Activated naive CD4-positive, alpha-beta T cell treated with Interleukin-2 at 50 U/mL for 16 hours (primary cell): ENCODE measurements around the gene TST.

ENCODE experiments used
- DNase-seq: peaks from one replicate; pipeline ENCODE4 v3.0.0-alpha.2; 2020

TST gene

DNA sequence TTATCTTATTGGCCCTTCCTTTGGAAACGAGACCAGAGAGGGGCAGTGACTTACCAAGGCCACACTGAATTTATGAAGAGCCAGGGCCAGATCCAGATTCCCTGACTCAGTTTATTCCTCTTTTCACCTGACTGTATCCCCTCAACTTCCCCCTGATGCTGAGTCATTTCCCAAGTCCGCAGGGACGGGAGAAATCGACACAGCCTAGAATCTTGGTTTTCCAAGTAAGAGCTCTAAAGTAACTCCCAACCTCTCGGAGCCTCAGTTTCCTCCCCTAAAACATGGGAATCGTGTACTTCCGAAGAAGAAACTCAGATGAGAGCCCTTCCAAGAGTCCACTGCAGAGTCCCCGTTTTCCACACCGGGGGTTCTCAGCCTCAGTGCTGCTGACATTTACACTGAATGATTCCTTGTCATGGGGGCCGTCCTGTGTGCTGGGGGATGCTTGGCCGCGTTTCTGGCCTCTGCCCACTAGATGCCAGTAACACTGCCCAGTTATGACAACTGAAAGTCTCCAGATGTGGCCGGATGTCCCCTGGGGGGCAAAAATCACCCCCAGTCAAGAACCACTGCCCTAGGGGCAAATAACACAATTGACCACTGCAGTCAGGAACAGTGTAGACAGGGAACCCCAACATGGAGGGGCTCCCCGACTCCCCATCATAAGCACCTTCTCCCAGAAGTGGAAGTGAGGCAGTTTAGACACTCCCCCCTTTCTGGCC lies 11.5 kb upstream of the TST start:
- DNase-seq = no peak

DNA sequence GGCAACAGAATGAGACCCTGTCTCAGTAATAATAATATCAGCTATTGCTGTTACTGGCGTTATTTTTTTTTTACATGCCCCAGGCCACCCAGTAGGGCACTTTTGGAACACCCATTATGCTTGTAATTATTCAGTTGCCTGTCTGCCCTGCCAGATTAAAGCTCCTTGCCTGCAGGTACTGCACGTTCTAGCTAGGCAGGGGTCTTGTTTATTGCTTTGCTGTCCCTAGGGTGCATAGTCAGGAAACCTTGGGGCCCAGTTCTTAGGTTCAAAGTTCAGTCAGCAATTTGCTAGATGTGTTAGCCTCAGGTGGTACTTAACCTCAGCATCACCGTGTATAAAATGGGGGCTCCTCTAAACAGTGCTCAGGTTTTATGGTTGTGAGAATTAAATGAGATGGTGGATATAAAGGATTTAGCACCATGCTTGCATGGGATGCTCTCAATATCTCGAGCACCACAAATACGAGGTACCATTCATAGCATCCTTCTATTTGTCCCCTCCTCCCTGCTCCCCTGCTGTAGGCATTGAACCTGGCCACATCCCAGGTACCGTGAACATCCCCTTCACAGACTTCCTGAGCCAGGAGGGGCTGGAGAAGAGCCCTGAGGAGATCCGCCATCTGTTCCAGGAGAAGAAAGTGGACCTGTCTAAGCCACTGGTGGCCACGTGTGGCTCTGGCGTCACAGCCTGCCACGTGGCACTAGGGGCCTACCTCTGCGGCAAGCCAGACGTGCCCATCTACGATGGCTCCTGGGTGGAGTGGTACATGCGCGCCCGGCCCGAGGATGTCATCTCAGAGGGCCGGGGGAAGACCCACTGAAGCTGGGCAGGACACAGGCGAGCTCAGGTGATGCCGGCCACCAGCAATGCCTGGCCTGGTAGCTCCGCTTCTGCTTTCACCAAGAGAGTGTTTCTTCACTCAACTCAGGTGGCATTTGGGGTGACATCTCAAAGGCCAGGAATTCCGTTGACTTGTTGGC lies 9.7 kb upstream of the TST start:
- DNase-seq = no peak

DNA sequence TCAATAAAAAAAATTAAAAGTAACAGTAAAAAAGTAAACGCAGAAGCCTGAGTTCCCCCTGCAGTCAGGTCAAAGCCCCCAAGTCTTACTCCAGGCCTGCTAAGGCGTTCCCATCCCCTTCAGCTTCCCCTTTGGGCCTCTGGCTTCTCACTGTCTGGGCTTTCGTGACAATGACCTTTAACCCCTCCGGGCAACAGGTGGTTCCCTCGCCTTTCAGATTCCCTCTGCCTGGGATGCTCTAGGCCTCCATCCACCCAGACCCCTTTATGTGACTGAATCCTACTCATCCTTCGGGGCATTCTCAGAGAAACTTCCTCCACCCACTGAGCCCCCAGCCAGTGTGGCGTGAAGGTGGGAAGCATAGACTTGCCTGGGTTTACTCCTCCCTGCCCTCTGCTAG lies 8.3 kb upstream of the TST start:
- no peak for DNase-seq

DNA sequence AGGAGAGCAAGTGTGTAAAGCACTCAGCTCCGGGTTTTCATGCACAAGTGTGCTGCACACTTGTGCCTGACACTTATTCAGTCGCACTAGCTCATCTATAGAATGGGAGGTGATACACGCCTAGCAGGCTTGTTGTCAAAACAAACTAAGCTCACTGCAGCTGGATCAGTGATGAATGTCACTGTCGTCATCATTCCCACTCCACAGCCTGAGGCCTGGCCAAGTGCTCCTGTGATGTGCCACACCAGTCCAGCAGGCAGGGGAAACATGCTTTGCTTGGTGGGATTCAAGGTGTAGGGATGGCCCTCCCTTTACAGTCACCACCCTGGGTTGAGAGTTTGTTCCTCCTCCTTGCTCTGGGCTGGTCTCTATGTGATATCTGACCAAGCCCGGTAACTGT lies 7.1 kb upstream of the TST start:
- DNase-seq = no peak

DNA sequence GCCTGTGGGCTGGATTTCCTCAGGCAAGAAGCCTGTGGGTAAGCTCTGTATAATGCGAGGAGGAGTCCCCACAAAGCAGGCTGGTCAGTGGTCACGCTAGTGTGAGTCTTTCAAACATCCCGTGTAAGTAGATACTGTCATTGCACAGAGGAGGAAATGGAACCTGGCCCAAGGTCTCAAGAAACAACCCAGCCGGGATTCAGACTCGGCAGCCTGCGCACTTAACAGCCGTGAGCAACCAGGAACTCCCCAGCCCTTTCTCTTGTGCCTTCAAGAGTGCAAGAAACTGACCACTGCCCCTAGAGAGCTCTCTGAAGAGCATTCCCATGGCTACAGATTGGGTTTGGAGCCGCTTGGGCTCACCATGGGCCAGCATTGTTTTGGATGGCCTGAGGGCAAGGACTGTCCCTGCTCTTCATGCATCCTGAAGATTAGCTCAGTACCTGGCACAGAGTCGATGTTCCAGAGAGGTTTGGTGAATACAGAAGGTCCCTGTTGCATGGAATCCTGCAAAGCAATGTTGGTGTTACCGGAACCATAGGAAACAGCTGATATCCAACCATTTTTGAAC lies 6.3 kb upstream of the TST start:
- no peak for DNase-seq

DNA sequence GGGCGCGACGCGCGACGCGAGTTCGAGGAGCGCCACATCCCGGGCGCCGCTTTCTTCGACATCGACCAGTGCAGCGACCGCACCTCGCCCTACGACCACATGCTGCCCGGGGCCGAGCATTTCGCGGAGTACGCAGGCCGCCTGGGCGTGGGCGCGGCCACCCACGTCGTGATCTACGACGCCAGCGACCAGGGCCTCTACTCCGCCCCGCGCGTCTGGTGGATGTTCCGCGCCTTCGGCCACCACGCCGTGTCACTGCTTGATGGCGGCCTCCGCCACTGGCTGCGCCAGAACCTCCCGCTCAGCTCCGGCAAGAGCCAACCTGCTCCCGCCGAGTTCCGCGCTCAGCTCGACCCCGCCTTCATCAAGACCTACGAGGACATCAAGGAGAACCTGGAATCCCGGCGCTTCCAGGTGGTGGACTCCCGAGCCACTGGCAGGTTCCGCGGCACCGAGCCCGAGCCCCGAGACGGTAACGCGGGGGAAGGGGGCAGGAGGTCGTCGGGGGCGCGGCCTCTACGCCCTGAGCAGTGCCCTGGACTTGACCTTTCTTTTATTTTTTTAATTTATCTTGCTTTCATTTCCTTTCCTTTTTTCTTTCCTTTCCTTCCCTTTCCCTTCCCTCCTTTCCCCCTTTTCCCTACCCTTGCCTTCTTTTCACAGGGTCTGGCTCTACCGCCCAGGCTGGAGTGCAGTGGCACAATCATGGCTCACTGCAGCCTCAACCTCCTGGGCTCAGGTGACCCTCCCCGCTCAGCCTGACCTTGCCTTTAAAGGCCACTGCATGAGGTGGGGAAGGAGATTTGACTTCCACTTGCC lies 5.3 kb upstream of the TST start:
- DNase-seq = no peak

DNA sequence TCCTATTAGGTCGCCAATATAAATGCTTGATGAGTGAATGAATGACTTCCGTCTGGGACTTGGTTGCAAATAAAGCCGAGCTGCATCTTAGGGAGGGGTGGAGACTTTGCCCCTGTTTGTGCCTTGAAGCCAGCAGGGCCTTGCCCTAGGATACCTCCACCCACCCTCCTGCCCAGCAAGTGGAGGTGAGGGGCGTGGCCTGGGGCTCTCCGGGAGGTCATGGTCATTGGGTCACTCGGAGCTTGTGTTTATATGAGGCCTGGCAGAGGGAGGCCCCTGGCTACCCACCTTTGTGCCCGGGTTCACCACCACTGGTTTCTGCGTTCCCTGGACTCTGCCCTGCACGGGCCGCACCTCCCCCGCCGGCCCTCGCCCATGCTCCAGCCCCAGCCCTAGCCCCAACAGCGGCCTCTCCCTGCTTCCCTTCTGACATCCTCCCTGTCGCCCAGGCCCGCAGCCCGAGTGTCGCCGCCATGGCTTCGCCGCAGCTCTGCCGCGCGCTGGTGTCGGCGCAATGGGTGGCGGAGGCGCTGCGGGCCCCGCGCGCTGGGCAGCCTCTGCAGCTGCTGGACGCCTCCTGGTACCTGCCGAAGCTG lies 4.6 kb upstream of the TST start:
- DNase-seq = no peak

DNA sequence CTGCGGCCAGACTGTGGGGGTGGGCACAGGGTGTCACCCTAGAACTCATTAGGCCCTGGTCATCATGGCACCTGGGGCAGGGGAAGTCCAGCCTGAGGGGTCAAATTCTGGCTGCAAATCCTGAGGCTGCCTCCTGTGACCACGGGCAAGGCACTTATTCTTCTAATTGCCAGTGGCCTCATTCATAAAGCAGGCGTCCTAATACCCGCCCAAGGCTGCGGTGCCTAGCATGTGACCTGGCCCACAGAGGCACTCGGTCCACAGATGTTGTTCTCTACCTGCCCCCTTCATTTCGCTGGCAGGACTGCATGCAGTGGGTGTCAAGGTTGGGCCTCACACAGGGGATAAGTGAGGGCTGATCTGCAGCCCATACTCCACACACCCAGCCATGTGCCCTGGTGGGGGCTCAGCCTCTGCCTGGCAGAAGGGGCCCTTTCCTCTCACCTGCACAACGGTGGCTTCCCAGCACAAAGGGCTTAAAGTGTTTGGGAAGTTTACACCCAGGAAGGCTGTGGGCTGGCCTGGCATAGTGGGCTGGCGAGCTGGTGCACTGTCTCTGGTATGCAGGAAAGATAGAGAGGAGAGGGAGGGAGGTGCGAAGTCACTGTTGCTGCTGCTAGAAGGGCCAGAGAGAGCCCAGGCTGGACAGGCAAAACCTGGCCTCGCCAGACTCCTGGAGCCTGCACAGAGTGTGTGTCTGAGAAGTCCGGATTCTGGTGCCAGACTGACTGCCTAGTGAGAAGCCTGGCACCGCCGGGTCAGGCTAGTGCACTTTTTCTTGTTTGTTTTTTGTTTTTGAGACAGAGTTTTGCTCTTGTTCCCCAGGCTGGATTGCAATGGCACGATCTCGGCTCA lies 3.5 kb upstream of the TST start:
- no peak for DNase-seq

DNA sequence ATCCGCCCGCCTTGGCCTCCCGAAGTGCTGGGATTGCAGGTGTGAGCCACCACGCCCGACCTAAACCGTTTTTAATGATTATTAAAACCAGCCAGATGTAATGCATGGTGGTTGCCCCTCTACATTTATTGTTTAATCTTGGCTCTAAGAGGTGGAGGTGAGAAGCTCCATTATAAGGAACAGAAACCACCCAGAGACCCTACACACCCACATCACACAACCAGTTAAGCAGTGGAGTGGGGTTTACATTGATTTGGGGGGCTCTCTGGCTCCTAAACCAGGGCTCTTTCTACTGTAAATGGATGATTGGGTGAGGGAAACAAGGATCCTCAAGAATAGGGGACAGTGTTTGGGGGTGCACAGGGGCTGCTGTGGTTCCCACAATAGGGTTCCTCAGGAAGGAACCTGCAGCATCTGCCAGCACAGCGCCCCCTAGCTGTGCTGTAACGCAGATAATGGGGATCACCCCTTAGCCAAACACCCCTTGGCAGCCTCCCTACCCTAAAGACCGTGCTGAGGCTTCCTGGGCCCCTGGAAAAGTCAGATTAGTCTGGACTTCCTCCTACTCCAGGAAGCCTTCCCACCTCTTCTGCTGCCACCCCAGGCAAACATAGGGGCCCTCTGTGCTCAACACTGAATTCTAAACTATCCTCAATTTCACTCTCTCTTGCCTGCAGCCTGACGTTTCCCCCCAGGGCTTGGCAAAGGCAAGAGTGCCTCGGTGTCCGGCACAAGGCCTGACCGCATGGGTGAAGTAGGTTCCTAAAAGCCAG lies 2.6 kb upstream of the TST start:
- DNase-seq = peak; percentile 59

DNA sequence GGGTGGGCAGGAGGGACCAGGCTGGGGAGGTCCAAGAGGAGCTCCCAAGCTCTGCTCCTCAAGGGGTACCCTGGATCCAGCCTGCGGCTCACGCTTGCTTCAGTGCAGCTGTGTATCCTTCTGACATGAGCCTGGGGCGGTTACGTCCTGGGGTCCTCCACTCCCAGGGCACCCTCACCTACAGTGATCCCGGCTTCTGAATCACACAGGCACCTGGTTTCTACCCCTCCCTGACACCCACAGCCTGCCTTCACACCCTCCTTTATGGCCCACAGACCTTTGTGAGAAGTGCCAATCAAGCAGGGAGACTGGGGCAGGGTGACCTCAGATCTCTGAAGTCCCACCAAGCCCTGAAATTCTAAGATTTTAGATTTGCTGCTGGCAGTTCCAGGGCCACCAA lies 1.8 kb upstream of the TST start:
- DNase-seq = no peak

DNA sequence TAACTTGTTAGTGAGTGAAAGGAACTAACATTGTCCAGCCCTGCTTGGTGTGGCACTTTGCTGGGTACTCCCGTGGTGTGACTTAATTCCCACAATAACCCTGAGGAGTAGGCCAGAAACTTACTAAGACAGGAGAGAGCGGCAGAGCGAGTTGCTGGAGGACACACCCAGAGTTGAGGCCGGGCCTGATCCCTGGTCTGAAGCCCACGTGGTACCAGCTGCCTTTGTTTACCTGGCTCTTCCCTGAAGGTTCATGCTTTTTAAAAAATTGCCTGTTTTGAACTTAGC lies 889 bp upstream of the TST start:
- no peak for DNase-seq

DNA sequence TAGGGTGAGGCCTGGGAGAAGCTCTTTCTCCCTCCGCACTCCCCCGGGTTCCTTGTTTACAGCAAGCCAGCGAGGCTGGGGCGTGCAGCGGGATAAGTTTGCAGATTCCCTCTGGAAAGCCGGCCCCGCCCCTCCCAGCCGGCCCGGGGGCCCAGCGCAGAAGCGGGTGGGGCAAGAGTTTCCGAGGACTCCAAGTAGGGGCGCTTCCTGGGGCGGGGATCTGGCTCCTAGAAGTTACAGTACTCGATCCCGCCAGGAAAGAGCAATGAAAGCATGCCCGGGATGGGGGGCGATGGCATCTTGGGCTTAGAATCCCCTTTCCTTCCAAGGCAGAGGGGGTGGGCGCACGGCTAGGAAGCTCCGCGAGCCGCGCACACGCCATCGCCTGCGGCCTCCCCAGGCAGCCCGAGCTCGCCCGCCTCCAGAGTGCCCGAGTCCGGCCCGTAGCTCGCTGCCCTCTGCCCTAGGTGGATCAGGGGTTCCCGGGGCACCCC lies 385 bp downstream of the TST start:
- DNase-seq = no peak

DNA sequence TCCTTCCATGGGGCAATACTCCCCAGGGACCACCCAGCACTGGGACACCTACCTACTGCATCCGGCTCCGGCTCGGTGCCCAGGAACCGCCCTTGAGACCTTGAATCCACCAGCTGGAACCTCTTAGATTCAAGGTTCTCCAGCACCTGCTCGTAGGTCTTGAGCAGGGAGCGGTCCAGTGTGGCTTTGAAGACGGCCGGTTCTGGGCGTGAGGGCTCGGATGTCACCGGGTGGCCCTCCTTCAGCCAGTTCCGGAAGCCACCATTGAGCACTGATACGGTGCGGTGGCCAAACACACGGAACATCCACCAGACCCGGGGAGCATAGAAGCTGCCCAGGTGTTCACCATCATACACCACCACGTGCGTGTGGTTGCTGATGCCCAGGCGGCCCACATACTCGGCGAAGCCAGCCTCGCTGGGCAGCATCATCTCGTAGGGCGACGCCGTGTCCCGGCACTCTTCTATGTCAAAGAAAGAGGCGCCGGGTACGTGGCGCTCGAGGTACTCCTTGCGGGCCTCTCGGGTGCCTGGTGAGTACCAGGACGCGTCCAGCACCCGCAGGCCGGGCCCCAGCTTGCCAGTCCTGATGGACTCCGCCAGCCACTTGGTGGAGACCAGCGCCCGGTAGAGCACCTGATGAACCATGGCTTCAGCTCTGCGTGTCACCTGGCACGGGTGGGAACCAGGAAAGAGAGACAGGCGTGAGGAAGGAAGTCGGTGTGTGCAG lies 997 bp downstream of the TST start:
- no peak for DNase-seq

DNA sequence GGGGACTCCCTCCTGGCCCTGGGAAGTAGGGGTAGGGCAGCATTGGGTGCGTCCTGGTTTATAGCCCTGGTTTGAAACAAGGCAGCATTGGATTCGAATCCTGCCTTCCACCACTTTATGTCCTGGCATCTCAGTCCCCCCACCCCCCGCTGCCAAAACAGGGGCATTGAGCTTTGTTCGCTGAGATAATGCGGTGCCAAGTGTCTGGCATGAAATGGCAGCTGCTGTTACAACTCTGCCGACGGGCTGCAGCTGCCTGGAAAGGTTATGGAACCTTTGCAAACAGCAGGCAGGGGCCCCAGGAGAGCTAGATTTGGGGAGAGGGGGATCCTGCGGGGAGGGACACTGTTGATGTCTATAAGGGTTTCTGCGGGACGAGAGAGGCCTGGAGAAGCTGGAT lies 1.9 kb downstream of the TST start:
- DNase-seq = no peak

DNA sequence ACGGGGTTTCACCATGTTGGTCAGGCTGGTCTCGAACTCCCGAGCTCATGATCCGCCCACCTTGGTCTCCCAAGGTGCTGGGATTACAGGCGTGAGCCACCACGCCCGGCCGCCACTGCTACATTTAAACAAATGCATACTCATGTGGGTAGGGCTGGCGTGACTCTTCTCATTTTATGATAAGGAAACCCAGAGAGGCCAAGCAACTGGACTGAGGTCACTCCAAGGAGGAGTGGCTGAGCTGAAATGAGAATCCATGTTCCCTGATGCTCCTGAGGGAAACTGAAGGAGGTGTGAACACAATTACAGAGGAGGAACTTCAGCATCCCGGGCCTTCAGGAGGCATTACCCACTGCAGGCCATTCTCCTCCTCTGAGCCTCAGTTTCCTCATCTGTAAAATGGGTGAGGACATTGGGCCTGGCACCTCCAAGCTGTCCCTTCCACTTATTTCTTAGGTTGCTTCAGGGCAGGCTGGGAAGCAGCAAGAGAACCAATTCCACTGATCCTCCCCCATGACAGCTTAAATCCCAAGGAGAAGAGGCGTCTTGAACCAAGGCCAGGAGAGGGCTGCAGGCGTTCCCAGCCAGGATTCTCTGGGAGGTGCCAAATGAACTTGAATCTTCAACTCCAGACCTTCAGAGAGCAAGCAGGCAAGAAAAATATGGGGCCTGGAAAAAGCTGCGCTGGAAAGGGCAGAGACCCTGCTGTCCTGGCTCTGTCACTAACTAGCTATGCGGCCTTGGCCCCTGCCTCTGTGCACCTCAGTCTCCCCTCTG lies 2.9 kb downstream of the TST start:
- no peak for DNase-seq

DNA sequence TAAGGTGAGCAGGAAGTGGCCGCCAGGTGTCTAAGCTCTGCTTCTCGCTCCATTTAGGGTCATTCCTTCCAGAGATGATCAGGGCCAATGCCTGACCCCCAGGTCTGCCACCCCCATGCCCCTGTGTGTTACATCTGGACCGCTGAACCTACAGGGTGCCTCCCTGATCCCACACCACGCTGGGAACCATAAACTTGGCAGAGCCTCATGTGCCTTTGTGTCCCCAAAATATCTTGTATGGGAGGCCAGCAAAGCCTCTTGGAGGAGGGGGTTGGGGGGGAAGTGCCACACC lies 3.7 kb downstream of the TST start:
- no peak for DNase-seq

DNA sequence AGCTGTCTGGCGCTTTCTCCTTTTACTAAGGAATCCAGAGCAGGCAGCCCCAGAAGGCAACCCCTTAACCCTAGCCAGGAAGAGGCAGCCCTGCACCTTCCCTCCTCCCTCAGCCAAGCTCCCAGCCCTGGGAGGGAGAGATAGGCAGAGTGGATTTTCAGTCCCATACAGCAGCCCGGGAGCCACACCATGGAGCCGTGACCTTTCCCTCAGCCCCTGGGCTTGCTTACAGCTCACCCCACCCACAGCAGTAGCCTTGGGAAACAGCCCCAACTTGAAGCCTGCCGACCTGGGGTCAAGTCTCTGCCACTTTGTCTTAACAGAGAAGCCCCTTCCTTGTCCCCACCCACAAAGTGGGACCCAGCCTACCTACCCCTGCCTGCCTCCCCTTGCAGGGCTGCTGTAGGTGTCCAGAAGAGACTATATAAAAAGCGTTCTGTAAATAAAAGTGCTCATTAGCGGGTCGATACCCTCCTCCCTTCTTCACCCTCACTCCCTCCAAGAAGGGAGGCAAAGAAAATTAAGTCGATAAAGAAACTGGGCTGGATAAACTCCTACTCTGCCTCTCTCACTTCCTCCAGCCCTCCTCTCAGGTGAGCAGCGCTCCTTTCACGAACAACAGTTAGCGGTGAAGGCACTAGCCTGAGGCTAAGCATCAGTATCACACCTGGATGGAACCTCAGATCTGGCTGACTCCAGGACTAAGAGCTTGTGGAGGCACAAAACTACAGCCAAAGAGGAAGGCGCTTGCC lies 4.2 kb downstream of the TST start:
- no peak for DNase-seq

DNA sequence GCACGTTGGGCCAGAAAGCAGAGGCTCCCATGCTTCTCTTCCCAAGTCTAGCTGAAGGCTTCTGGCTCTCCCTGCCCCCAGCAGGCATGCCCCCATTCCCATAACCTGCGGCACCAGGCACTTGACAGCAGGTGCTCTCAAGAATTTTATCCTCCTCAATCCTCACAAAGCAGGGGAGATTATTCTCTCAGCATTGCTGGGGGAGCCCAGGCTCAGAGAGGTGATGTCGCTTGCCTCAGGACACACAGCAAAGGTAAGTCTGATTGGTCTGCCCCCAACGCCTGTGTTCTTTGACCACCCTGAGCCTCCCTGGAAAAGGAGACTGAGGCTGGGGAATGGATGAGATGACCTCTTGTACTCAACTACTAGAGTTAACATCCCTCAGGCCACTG lies 4.8 kb downstream of the TST start:
- no peak for DNase-seq

DNA sequence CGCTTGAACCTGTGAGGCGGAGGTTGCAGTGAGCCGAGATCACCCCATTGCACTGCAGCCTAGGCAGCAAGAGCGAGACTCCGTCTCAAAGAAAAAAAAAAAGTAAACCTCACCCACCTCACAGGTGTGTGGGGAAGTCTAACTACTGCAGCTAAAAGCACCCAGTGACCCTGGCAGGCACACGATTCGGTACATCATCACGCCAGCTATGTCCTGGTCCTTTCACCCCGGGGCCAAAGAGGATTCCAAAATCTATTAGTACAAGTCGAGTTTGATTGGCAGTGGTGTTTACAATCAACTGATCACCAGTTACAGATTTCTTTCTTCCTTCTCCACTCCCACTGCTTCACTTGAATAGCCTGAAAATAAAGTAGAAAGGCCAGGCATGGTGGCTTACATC lies 6.3 kb downstream of the TST start:
- DNase-seq = no peak
